ENCODE results near the gene VSNL1. TPM values are rescaled to one million over a fixed set of nuclear protein-coding genes. Genes with fewer than 3 reads are reported as not detected.

The VSNL1 gene
- polyA plus RNA-seq = 1 to 10 TPM in 1 of 3 donors, under 1 TPM in 2; 0.20 to 1.9 (median 0.30) TPM

DNA sequence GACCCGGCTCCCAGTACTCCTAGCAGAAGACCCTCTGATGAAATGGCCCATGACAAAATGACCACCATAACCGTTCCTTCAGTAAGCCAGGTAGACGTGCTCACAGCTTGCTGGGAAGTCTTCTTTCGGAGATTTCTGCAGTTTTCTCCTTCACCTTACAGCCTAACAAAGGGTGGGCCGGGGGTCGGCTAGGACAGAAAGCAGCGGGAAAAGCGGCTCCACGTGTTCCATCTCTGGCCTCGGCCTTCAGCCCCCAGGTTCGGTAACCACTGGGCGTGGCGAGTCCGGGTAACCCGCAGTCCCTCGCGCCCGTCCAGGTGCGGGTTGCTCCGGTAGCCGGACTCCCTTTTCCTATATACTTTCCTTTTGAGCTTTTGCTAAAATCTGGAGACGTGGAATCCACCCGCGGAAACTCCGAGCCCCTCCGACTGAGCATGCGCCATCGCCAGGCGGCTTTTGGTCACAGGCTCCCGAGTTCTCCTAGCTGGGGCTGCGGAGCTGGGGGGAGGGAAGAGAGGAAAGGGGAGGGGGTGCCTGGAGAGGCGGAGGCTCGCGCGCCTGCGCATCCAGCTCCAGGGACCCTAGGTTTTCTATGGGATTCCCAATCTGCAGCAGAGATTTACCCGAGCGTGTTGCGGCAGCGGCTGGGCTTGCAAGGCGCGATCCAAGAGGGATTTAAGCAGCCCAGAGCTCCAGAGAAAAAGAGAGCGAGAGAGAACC, at the start of gene VSNL1:
Gene VSNL1 (plus strand): TSS at position 604 of the 720 bp plus-strand sequence. CDS start 51,379 bp downstream, outside the sequence.
- WGBS, 3 donors = 0 to 1% (median 1%) methylated on average over 43 of the region's 43 CpGs
- H3K27ac ChIP-seq (ENCODE audit: low read depth, low read length) = no peak within 1 kb of the TSS

DNA sequence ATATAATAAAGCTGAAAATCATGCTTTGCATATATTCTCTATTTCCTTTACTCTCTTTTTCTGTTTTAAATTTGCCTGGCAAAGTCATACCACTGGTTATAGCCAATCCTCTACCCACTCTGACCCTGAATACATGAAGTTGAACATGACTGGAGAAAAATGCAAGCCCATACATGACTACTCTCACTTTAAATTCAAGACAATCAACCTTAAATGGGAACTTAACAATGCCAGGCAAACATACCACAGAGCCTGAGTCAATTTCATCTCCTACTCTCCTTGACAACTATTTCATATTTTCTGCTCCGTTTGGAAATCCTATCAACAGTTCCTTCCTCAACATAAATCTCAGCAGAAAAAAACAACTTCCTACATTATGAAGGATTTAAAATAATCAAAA, 44.9 kb upstream of the VSNL1 start:
- no peak overlapping the region for H3K27ac ChIP-seq (ENCODE audit: low read depth, low read length)
- 24 to 38% (median 27%) methylated on average over 1 of the region's 1 CpG for WGBS, 3 donors

DNA sequence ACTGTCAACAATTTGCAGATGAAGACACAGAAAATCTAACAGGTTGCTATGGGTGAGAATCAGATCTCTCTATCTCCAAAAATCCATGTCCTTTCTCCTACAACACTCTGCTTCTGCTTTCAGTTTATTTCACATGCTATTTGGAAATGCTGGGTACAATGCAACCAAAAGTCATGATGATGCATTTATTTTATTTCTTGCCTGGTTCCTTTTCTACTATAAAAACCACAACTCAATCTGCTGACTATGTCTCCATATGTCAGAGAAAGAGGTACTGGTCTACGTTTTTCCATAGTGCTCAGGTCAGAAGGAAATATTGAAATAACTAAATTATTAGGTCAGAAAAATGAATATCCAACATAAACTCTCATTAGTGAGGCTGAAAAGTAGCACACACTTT, 42.8 kb upstream of the VSNL1 start:
- 24 to 56% (median 29%) methylated on average over 1 of the region's 1 CpG for WGBS, 3 donors
- no peak overlapping the region for H3K27ac ChIP-seq (ENCODE audit: low read depth, low read length)

DNA sequence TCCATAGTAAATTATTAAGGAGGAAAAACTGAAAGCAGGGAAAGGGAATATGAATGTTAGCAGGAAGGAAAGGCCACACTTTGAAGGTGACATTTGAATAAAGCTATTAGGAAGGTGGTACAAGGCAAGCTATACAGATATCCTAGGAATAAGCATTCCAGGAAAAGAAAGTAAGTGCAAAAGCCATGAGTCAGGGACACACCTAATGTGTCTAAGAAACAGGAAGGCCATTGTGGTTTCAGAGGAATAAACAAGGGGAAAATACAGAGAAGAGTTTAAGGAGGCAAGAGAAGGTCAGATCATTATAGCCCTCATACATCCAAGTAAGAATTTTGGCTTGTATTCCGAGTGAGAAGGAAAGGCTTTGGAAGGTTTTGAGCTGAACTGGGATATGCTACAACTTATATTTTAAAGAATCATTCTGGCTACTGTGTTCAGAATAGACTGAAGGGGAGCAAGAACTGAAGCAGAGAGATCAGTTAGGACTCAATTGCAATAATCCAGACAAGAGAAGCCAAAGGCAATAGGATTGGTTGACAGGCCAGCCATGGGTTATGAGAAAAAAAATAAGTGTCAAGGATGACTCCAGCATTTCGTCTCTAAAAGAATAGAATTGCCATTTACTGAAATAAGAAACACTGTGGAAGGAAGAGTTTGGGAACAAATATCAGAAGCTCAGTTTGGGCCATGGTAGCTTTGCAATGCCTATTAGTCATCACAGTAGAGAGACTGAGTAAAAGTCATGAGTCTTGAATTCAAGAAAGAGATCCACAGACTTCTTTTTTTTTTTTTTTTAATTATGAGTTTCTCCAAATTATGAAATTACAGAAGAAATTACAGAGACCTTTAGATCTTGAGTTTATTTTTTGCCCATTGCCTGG, 33.5 kb upstream of the VSNL1 start:
- WGBS, 3 donors = 55 to 73% (median 67%) methylated on average over 2 of the region's 2 CpGs
- H3K27ac ChIP-seq (ENCODE audit: low read depth, low read length) = no peak overlapping the region

DNA sequence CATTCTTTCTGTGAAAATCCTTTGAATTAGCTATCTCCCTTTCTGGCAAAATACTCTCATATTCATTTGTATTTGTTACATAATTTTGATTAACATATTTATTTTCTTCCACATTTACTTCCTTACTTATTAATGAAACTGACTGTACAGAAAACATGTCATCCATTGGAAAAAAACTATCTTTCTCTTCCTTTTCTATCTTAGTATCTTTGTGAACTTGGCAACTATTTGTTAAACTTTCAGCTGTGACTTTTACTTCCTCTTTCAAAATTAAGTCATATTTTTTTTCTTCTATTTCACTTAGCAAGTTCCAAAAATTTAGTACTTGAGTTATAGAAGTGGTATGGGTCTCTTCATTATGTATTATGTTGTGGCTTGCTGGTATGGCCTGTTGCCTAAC, 24.8 kb upstream of the VSNL1 start:
- no peak overlapping the region for H3K27ac ChIP-seq (ENCODE audit: low read depth, low read length)

DNA sequence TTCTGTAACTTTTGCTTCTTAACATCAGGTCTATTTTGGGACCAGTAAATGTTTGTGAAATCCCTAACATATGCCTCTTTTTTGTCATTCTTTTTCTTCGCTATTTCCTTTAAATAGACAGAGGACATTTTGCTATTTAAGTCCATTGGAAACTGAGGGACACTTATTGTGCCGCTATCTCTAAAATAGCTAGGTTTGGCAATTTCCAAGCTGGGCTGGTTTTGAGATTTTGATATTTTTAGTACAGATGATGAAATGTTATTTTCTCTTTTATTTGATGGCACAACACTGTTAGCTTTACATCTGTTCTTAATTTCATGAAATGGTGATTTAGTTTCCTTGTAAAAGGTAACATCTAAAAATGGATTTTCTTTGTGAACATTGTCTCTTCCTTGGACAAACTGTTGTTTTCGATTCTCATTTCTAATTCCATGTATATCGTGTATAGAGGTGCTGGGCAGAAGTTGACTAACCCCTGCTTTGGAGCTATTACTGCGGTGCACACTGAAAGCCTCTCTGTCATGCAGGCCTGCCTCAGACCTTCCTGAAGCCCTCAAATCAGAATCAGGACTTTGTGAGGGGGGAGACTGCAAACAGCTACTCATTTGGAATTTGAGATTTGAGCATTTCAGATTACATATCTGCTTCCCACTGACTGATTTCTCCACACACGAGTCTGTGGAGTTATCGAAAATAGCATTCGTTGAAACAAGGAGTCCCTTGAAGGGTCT, 22.9 kb upstream of the VSNL1 start:
- H3K27ac ChIP-seq (ENCODE audit: low read depth, low read length) = no peak overlapping the region
- 40 to 44% (median 42%) methylated on average over 8 of the region's 8 CpGs for WGBS, 3 donors

DNA sequence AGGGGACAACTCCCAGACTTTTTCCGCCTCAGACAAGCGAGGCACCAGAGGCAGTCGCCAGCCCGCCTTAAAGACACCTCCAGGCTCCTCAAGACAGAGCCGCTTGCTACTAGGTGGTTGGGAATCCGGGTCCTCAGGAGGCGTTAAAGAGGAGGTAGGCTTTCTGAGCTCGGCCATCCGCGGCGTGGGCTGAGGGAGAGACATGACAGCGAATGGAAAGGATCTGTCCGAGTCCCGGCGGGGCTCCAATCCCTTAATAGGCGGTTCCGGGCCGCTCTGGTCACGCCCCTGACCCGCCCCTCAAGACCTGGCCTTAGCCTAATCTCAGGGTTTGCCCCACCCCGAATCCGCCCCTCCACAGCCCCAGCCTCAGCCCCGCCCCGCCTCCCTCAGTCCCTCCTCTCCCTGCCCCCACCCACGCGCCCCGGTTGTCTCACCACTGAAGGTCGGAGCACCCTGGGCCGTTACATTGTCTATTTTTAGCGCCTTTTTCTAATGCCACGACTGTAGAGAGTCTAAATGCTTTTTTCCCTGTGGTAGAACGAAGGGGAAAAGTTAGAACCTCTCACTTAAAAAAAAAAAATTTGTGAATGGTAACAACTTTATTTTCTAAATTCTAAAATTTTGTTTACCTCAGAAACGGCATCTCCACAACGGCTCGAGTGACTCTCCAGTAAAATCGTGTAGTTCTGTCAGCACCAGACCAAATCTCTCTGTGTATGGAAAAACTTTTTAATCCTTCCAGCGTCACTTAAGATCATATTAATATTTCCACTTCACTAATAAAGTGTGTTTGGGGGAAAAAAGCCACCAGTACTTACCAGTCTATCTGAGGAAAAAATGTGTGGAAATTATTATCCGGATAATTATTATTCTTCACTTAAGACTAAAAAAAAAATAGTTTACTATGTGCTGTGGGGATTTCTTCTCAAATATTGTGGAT, 22.0 kb upstream of the VSNL1 start, which contains the start of gene RAD51AP2:
Gene RAD51AP2 (minus strand): TSS at position 229 of the 943 bp plus-strand sequence. CDS start 25 bp downstream, at position 204.
- 4 to 5% (median 5%) methylated on average over 37 to 38 of the region's 38 CpGs for WGBS, 3 donors
- H3K27ac ChIP-seq (ENCODE audit: low read depth, low read length) = no peak within 1 kb of the TSS

DNA sequence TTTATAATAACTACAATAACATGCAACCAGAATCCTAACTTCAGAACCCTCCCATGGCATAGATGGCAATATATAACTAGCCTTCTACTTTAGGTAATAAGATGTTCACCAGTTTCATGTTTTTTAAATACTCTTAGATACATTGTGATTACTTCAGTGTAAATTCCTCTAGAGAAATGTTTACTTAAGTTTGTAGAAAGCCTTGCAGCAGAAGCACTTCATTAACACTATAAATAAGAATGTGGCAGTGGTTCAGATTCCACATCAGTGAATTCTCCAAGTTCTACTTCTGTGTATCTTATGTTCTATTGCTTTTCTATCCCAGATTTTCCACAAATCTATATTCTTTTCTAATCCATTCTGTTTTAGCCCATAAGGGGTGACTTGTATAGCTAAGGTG, 21.0 kb upstream of the VSNL1 start:
- H3K27ac ChIP-seq (ENCODE audit: low read depth, low read length) = no peak overlapping the region

DNA sequence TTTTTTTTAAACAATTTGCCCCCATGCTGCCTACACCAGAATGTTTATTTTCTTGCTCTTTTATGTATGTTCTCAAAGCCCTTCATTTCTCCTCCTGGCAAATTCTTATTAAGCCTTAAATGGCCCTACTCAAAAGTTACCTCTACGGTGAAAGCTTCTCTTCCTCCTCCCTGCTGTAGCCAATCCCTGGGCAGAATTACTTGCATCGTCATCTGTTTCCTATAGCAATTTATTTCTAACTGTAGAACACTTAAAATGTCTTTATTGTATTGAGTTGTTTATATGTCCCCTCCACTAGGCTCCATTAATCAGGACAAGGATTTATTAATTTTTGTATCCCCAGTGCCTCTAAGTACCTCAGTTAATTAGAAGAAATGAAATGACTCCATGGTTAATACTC, 19.7 kb upstream of the VSNL1 start:
- 54 to 70% (median 62%) methylated on average over 2 of the region's 2 CpGs for WGBS, 3 donors
- no peak overlapping the region for H3K27ac ChIP-seq (ENCODE audit: low read depth, low read length)

DNA sequence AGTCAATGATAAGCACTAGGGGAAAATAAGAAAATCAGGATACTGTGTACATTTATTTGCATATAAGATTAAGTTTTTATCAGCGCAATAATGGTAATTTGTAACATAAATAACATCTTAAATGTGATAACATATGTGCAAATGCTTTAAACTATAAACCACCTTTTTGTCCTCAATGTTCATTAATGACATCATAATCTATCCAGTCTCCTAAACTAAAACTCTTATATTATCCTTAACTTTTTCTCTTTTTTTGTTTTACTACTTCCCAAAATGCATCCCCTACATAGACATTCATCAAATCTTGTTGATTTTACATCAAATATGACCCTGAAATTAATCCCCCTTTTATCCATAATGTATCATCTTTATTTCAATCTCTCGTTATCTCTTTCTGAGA, 18.9 kb upstream of the VSNL1 start:
- H3K27ac ChIP-seq (ENCODE audit: low read depth, low read length) = no peak overlapping the region
- WGBS, 3 donors = 84 to 90% (median 89%) methylated on average over 2 of the region's 2 CpGs

DNA sequence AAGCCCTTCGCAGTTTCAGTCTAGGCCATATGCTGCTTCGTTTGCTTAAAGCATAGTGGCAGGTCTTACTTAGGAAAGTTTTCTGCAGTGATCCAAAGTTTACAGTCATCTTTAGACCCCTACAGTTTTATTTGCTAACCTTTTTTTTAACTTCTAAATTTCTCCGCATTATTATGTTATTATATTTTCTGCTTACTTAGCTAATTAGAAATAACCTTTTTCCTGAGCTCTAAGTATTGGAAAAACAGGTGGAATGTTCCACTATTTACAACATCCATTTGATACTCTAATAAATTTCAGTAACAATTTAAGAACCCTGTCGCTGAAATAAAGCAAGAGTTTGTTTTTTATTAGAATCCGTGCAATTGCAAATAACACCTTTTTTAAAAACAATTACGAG, 18.2 kb upstream of the VSNL1 start:
- 81 to 87% (median 82%) methylated on average over 6 of the region's 6 CpGs for WGBS, 3 donors
- H3K27ac ChIP-seq (ENCODE audit: low read depth, low read length) = no peak overlapping the region

DNA sequence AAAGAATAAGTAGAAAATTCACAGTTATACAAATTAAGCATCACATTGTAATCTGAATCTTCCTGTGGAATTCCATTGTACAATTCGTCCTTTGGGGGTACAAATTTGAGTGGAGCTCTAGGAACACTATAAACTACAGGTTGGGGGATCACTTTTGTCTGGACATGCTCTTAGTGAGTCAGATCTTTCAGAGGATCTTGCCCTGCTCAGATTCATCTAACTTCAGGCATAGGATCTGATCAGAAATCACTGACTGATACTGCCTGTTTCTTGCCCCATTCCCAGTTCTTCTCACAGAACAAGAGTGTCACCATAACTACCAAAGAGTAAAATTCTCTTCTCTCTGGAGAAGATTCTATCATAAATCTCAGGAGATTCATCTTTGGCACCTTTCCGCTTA, 10.7 kb upstream of the VSNL1 start:
- 59 to 76% (median 74%) methylated on average over 2 of the region's 2 CpGs for WGBS, 3 donors
- H3K27ac ChIP-seq (ENCODE audit: low read depth, low read length) = no peak overlapping the region

DNA sequence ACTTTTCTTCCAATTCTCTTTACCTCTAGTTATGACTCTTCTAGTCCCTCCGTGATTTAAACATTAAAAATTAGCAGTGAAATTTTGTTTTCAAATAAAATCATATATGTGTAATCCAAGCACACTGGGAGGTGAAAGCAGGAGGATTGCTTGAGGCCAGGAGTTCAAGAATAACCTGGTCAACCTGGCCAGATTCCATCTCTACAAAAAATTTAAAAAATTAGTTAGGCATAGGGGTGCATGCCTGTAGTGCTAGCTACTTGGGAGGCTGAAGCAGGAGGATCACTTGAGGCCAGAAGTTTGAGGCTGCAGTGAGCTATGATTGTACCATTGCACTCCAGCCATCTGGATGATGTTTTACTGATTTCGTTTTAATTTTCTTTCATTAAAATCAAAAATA, 7.0 kb upstream of the VSNL1 start:
- H3K27ac ChIP-seq (ENCODE audit: low read depth, low read length) = no peak overlapping the region
- 57 to 79% (median 76%) methylated on average over 2 of the region's 2 CpGs for WGBS, 3 donors

DNA sequence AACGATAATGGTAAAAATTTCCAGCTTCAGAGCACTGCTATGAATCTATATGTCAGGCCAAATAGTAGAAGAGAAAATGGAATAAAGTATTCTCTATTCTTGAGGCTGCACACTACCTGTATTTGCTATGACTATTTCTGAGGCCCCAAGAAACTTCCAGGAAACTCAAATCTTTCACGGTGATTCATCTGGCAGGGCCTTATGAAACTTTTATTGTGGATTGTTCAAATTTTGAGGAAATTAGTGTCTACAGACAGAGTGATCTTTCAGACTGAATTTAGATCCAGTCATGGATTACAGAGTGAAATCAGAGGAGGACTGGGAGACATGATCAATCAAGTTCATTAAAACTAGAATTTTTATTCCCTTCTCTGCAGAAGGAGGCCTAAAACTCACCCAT, 4.1 kb upstream of the VSNL1 start:
- WGBS, 3 donors = 78 to 87% (median 85%) methylated on average over 2 of the region's 2 CpGs
- no peak overlapping the region for H3K27ac ChIP-seq (ENCODE audit: low read depth, low read length)

DNA sequence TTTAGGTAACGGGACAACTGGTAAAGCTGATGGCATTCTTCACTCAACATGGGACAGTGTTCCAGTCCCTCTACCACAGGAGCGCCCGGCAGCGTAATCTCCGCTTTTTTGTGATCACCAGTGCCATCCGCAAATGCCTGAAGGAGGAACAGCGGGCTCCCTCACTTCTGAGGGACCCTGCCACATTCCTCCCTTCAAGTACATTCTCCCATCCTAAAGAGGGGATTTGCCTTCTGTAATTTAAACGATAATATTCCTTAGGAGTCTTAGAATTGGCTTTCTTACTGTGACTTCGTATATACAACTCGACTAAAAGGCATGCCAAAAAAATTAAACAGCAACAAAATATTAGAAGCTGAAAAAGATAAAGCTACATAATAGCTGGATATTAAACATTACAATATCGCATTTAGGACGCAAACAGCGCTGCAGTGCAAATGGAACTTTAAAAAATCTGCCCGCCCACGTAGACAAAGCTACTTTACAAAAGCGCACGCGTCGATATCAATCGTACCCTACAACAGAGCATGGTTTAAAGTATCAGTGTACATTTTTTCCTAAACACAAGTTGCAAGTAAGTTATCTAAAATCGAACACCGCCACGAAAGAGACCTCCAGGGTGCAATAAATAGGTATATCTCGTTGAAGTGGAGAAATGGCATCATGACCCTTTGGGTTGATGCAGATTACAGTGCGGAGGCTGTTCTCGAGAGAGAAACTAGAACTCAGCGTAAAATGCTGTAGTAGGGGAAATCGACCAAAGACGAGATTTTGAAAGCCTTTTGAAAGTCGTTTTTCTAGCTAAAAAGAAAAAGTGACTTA, 2.3 kb upstream of the VSNL1 start:
- WGBS, 3 donors = 5 to 7% (median 6%) methylated on average over 30 of the region's 30 CpGs
- H3K27ac ChIP-seq (ENCODE audit: low read depth, low read length) = no peak overlapping the region

DNA sequence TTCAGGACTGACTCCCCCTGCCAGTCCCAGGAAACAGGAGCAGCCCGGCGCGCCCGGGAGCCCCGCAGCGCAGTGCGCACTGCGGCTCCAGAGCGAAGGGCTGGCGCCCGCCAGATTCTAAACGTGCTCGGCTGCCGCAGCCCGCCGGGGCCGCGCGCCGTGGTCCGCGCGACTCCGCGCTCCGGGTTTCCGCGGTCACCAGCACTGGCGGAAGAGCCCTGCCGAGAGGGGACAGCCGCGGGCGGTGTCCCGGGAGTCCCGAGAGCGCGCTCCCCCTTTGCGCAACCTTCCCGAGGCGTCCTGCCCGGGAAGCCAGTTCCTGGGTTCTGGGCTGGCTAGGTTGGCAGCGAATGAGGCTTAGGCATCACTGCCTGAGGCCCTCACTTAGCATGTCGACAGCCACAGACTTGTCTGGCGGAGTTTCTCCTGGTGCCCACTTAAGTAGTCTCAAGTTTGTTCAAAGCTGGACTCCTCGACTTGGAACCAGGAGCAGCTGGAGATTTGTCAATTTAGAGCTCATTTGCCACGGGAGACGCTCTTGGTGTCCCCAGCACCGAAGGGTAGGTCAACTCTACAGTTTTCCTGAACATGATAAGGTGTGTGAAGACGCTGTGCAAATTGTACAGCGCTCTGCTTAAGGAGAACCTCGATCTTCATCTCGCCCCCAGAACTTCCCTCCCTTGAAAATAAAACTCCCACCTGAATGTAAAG, 1.5 kb upstream of the VSNL1 start:
- WGBS, 3 donors = 1 to 2% (median 1%) methylated on average over 52 of the region's 52 CpGs
- no peak overlapping the region for H3K27ac ChIP-seq (ENCODE audit: low read depth, low read length)

All from adipose tissue (tissue), 3 donors.